ENCODE data around the gene PKD2. TPM values are rescaled to one million over a fixed set of nuclear protein-coding genes. Genes with fewer than 3 reads are reported as not detected.

Gene PKD2
- total RNA-seq, 4 donors from 2014 or later = 79.1 to 128 (median 92.5) TPM

- DNase-seq (ENCODE audit: extremely low spot score) = no peak
- peaks cover 50 to 92% (median 91%) of the 10 kb centered on the region in 4 donors for H3K4me1 ChIP-seq
- H3K27ac ChIP-seq (replicated peaks in 1 of 4) = no peak overlapping the region
- no peaks in the 10 kb centered on the region for H3K9me3 ChIP-seq
- no peaks in the 10 kb centered on the region for H3K36me3 ChIP-seq
- no peaks in the 10 kb centered on the region for H3K27me3 ChIP-seq
- WGBS = 72% methylated on average over 3 of the region's 3 CpGs
- H3K4me3 ChIP-seq = no peak overlapping the region
- intact Hi-C loops (cut with DNase I) = loop anchor here (10.0 kb wide), 1 partner anchor 478 kb away; no protein-coding TSS in a partner anchor
- TF ChIP-seq, protein P1, sequence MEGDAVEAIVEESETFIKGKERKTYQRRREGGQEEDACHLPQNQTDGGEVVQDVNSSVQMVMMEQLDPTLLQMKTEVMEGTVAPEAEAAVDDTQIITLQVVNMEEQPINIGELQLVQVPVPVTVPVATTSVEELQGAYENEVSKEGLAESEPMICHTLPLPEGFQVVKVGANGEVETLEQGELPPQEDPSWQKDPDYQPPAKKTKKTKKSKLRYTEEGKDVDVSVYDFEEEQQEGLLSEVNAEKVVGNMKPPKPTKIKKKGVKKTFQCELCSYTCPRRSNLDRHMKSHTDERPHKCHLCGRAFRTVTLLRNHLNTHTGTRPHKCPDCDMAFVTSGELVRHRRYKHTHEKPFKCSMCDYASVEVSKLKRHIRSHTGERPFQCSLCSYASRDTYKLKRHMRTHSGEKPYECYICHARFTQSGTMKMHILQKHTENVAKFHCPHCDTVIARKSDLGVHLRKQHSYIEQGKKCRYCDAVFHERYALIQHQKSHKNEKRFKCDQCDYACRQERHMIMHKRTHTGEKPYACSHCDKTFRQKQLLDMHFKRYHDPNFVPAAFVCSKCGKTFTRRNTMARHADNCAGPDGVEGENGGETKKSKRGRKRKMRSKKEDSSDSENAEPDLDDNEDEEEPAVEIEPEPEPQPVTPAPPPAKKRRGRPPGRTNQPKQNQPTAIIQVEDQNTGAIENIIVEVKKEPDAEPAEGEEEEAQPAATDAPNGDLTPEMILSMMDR (IDR thresholded peaks at IDR 0.05) = no peak
- TF ChIP-seq POLR2AphosphoS5 (IDR thresholded peaks at IDR 0.05) (no peak), EP300 (IDR thresholded peaks at IDR 0.05) (no peak), POLR2A (IDR thresholded peaks at IDR 0.05; ENCODE audit: low read depth) (no peak)
These were observed 5.2 kb downstream of the PKD2 start for GRCh38 chr4:88012647-88013046.

GRCh38 chr4:88014386-88014905 is 7.0 kb downstream of the PKD2 start:
- intact Hi-C loops (cut with DNase I) = loop anchor here (10.0 kb wide), 1 partner anchor 480 kb away; no protein-coding TSS in a partner anchor
- Histone ChIP-seq H3K4me3 (no peak overlapping the region), H3K9me3 (no peaks in the 10 kb centered on the region), H3K36me3 (no peaks in the 10 kb centered on the region), H3K27ac (replicated peaks in 1 of 4) (peak overlapping the region in 3 of 4 donors; percentile 90 to 93 (median 92)), H3K4me1 (peaks cover 54 to 100% (median 97%) of the 10 kb centered on the region in 4 donors), H3K27me3 (no peaks in the 10 kb centered on the region)
- no peak for TF ChIP-seq EP300 (IDR thresholded peaks at IDR 0.05)
- TF ChIP-seq, protein P1 (IDR thresholded peaks at IDR 0.05) = no peak
- TF ChIP-seq POLR2A (IDR thresholded peaks at IDR 0.05; ENCODE audit: low read depth) = no peak
- TF ChIP-seq POLR2AphosphoS5 (IDR thresholded peaks at IDR 0.05) = no peak
- WGBS = 97% methylated on average over 3 of the region's 3 CpGs
- no peak for DNase-seq (ENCODE audit: extremely low spot score)

DNA sequence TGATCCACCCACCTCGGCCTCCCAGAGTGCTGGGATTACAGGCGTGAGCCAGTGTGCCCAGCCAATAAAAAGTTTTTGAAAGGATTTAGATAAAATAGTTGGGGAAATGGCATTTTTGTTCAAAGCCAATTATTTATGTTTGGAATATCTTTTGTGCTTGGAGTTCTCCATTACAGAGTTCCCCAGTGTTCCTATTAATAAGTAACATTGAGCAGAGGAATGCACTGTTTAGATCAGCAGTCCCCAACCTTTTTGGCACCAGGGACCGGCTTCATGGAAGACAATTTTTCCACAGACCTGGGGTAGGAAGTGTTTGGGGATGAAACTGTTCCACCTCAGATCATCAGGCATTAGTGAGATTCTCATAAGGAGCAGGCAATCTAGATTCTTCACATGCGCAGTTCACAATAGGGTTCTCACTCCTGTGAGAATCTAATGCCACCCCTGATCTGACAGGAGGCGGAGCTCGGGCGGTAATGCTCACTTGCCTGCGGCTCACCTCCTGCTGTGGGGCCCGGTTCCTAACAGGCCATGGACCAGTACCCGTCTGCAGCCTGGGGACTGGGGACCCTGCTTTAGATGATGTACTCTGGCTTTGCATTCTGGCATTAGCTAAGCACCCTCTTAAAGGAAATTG is 8.3 kb downstream of the PKD2 start:
- Histone ChIP-seq H3K4me3 (no peak overlapping the region), H3K9me3 (no peaks in the 10 kb centered on the region), H3K27ac (replicated peaks in 1 of 4) (peak overlapping the region; percentile 90 to 93 (median 92)), H3K4me1 (peaks cover 48 to 100% (median 95%) of the 10 kb centered on the region in 4 donors), H3K27me3 (no peaks in the 10 kb centered on the region), H3K36me3 (peaks cover 0 to 8% (median 2%) of the 10 kb centered on the region in 4 donors)
- 67% methylated on average over 10 of the region's 10 CpGs for whole genome bisulfite sequencing
- no peak for TF ChIP-seq POLR2AphosphoS5 (IDR thresholded peaks at IDR 0.05)
- TF ChIP-seq, protein P1 (IDR thresholded peaks at IDR 0.05) = no peak
- no peak for TF ChIP-seq EP300 (IDR thresholded peaks at IDR 0.05)
- TF ChIP-seq POLR2A (IDR thresholded peaks at IDR 0.05; ENCODE audit: low read depth) = no peak
- intact Hi-C loops (cut with DNase I) = loop anchor here (10.0 kb wide), 1 partner anchor 481 kb away; no protein-coding TSS in a partner anchor
- DNase-seq (ENCODE audit: extremely low spot score) = no peak

- peak overlapping the region in 2 of 4 donors; percentile 24 to 26 for H3K4me3 ChIP-seq
- no peak for DNase-seq (ENCODE audit: extremely low spot score)
- peaks cover 0 to 23% (median 2%) of the 10 kb centered on the region in 4 donors for H3K36me3 ChIP-seq
- TF ChIP-seq POLR2AphosphoS5 (IDR thresholded peaks at IDR 0.05) (peak; percentile 74 to 89), POLR2A (IDR thresholded peaks at IDR 0.05; ENCODE audit: low read depth) (no peak)
- WGBS = 47% methylated on average over 7 of the region's 7 CpGs
- peaks cover 40 to 100% (median 94%) of the 10 kb centered on the region in 4 donors for H3K4me1 ChIP-seq
- intact Hi-C loops (cut with DNase I) = loop anchor here (10.0 kb wide), 1 partner anchor 483 kb away; no protein-coding TSS in a partner anchor
- no peaks in the 10 kb centered on the region for H3K27me3 ChIP-seq
- H3K27ac ChIP-seq (replicated peaks in 1 of 4) = peak overlapping the region; percentile 90 to 93 (median 92)
- H3K9me3 ChIP-seq = no peaks in the 10 kb centered on the region
These were observed 10.3 kb downstream of the PKD2 start for GRCh38 chr4:88017516-88018297.
